DND-41 (cell line): ENCODE measurements around the gene GNB5.

Experiments used
- EZH2 ChIP-seq: IDR thresholded peaks from 3 replicates; pipeline ENCODE4 v1.6.1; 2012; ENCODE audit warnings: borderline replicate concordance, low read depth, mild to moderate bottlenecking, moderate library complexity, low read length, inconsistent platforms; ENCODE audit not compliant: severe bottlenecking
- TF ChIP-seq, protein P1 (sequence below): IDR thresholded peaks from 2 replicates; pipeline ENCODE4 v1.5.1; 2012; ENCODE audit warnings: borderline replicate concordance, low read length, moderate library complexity, mild to moderate bottlenecking; ENCODE audit not compliant: poor library complexity, severe bottlenecking; ENCODE audit errors: extremely low read depth

DNA sequence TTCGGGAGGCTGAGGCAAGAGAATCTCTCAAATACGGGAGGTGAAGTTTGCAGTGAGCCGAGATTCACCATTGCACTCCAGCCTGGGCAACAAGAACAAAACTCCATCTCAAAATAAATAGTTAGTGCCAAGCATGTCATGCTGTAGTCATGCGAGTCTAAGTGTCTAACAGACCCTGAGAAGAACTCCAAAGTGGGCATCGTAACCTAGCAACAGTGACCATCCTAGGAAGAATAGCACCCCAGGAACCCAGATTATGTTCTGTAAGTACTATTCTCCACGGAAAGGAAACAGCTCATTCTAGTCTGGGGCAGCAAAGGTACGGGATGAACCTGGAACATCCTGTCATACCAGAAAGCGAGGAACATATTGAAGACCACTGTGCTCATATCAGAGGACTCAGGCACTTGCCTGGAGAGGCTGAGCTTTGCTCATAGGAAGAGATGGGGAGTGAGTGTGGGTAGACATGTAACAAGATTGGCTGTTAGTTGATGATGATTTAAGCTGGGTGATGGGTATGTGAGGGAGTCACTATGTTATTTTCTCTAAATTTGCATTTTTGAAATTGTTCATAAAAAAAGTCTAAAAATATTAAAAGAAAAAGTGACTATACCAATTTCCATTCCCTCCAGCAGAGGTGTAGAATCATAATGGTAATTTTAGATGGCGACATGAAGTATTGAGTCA lies 110.3 kb downstream of the GNB5 start:
- TF ChIP-seq, protein P1, sequence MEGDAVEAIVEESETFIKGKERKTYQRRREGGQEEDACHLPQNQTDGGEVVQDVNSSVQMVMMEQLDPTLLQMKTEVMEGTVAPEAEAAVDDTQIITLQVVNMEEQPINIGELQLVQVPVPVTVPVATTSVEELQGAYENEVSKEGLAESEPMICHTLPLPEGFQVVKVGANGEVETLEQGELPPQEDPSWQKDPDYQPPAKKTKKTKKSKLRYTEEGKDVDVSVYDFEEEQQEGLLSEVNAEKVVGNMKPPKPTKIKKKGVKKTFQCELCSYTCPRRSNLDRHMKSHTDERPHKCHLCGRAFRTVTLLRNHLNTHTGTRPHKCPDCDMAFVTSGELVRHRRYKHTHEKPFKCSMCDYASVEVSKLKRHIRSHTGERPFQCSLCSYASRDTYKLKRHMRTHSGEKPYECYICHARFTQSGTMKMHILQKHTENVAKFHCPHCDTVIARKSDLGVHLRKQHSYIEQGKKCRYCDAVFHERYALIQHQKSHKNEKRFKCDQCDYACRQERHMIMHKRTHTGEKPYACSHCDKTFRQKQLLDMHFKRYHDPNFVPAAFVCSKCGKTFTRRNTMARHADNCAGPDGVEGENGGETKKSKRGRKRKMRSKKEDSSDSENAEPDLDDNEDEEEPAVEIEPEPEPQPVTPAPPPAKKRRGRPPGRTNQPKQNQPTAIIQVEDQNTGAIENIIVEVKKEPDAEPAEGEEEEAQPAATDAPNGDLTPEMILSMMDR: no peak
- TF ChIP-seq EZH2: no peak
